Activated T-helper 1 cell treated with anti-CD3 and anti-CD28 coated beads, Interleukin-12 subunit alpha, Interleukin-12 subunit beta, Interleukin-2, Interleukin-4 antibody, amounts not matched to agents 30 ng/mL and 10 ng/mL and 1 ng/mL, durations not matched to agents 14 hours and 24 hours and 36 hours (primary cell): ENCODE results near the gene CHPF2. TPM values are rescaled to one million over a fixed set of nuclear protein-coding genes. Genes with fewer than 3 reads are reported as not detected.

Source experiments
- DNase-seq: peaks from one replicate; pipeline ENCODE4 v3.0.0; 2021; ENCODE audit warnings: low spot score
- H3K27ac Mint-ChIP-seq: one replicate; pipeline ENCODE4 v1.8.0; 2021; ENCODE audit warnings: mild to moderate bottlenecking, mixed read lengths
- H3K27me3 Mint-ChIP-seq: one replicate; pipeline ENCODE4 v1.8.0; 2022; ENCODE audit warnings: mild to moderate bottlenecking, moderate library complexity, mixed read lengths; ENCODE audit not compliant: insufficient read depth
- H3K36me3 Mint-ChIP-seq: one replicate; pipeline ENCODE4 v1.8.0; 2021; ENCODE audit warnings: low read depth, mixed read lengths
- H3K4me1 Mint-ChIP-seq: one replicate; pipeline ENCODE4 v1.8.0; 2021; ENCODE audit warnings: low read depth, mixed read lengths
- H3K4me3 Mint-ChIP-seq: one replicate; pipeline ENCODE4 v1.8.0; 2021; ENCODE audit warnings: mild to moderate bottlenecking, moderate library complexity, mixed read lengths
- H3K9me3 Mint-ChIP-seq: one replicate; pipeline ENCODE4 v1.8.0; 2021; ENCODE audit warnings: mixed read lengths
- intact Hi-C: fragments of 100-400 bp; cut with micrococcal nuclease; formaldehyde crosslinking; loops from one replicate; pipeline ENCODE4 v1.15.1; 2024
- total RNA-seq: library from RNA; stranded (reverse); gene quantifications from 2 replicates; pipeline ENCODE4 v1.2.3, GENCODE V29; 2022

The CHPF2 gene
- total RNA-seq, 1 donor from 2014 or later = 48.5 TPM

DNA sequence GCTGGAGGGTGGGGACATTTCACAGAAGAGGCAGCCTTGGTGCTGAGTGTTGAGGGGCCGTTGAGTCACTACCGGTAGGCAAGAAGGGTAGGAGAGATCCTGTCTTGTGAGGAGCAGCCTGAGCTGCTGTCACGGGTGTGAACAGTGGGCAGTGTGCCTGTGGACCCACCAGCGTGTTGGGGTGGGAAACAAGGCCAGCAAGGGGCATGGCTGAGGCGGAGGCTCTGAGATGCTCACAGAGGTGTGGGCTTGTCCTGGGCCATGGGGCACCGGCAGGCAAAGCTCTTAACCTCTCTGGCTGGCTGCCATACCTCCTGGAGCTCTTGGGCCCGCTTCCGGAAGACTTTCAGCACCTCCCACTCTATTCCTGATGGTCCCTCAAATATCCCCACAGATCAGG, 49.8 kb downstream of the CHPF2 start:
- Mint-ChIP-seq H3K27ac (no peak overlapping the region), H3K4me3 (no peak overlapping the region), H3K9me3 (no peaks in the 10 kb centered on the region), H3K36me3 (no peaks in the 10 kb centered on the region), H3K4me1 (peaks cover 6% of the 10 kb centered on the region), H3K27me3 (peaks cover 26% of the 10 kb centered on the region)
- DNase-seq = no peak
- intact Hi-C loops = no loop called here

DNA sequence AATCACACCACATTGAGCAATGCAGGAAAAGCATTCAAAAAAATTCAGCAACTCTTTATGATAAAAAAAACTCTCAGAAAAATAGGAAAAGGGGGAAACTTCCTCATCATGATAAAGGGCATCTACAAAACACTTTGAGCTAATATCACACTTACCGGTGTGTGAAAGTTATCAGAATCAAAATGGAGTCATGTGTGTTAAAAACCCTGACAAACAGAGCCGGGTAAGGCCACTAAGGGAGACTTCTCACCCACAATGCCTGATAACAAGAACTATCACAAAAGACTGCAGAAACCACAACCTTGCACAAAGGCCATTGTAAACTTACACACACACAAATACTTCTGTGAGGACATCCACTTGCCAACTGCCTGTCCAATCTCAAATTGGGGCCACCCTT, 51.0 kb downstream of the CHPF2 start:
- no peak overlapping the region for H3K4me3 Mint-ChIP-seq
- intact Hi-C loops = no loop called here
- peaks cover 22% of the 10 kb centered on the region for H3K27me3 Mint-ChIP-seq
- H3K9me3 Mint-ChIP-seq = no peaks in the 10 kb centered on the region
- H3K36me3 Mint-ChIP-seq = no peaks in the 10 kb centered on the region
- H3K4me1 Mint-ChIP-seq = no peaks in the 10 kb centered on the region
- DNase-seq = no peak
- H3K27ac Mint-ChIP-seq = no peak overlapping the region

DNA sequence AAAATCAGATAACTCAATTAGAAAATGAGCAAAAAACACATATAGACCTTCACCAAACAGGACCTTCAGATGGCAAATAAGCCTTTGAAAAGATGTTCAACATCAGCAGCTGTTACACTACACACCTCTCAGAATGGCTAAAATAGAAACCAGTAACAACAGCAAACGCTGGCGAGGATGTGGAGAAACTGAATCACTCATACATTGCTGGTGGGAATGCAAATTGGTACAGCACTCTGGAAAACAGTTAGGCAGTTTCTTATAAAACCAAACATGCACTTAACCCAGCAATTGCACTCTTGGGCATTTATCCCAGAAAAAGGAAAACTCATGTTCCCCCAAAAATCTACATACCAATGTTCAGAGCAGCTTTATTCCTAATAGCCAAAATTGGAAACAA, 53.9 kb downstream of the CHPF2 start:
- Mint-ChIP-seq H3K4me3 (no peak overlapping the region), H3K36me3 (no peaks in the 10 kb centered on the region)
- DNase-seq = no peak

More for the DNA sequence above, 53.9 kb downstream of the CHPF2 start:
- peaks cover 21% of the 10 kb centered on the region for H3K27me3 Mint-ChIP-seq
- no peak overlapping the region for H3K27ac Mint-ChIP-seq
- H3K9me3 Mint-ChIP-seq = no peaks in the 10 kb centered on the region
- intact Hi-C loops = loop anchor here (1.0 kb wide), 1 partner anchor 9 kb away; no protein-coding TSS in a partner anchor
- H3K4me1 Mint-ChIP-seq = no peaks in the 10 kb centered on the region

Other genes with a start within 250 kb of the CHPF2 start
- 12.2 and 12.8 TPM in 2 replicates for gene NOS3, start 241.5 kb upstream of the CHPF2 start, total RNA-seq
- 4.7 and 6.3 TPM in 2 replicates for gene ATG9B, start 208.0 kb upstream of the CHPF2 start, total RNA-seq
- 56.9 and 57.9 TPM in 2 replicates for gene ABCB8, start 204.0 kb upstream of the CHPF2 start, total RNA-seq
- gene ASIC3, start 184.0 kb upstream of the CHPF2 start, total RNA-seq = 1.9 and 4.1 TPM in 2 replicates
- gene CDK5, start 174.6 kb upstream of the CHPF2 start, total RNA-seq = 24.9 and 28.1 TPM in 2 replicates
- 127 and 128 TPM in 2 replicates for gene SLC4A2, start 172.9 kb upstream of the CHPF2 start, total RNA-seq
- 92.6 and 96.3 TPM in 2 replicates for gene FASTK, start 151.7 kb upstream of the CHPF2 start, total RNA-seq
- 55.3 and 63.4 TPM in 2 replicates for gene TMUB1, start 149.0 kb upstream of the CHPF2 start, total RNA-seq
- gene AGAP3, start 146.0 kb upstream of the CHPF2 start, total RNA-seq = 52.9 and 58.0 TPM in 2 replicates
- gene GBX1, start 64.8 kb upstream of the CHPF2 start, total RNA-seq = not detected in 2 replicates
- gene ASB10, start 45.2 kb upstream of the CHPF2 start, total RNA-seq = not detected in 2 replicates
- not detected in 2 replicates for gene H2BK1, start 22.0 kb upstream of the CHPF2 start, total RNA-seq
- 81.7 and 85.4 TPM in 2 replicates for gene ABCF2, start 5.3 kb upstream of the CHPF2 start, total RNA-seq
- gene SMARCD3, start 16.2 kb downstream of the CHPF2 start, total RNA-seq = 2.4 and 3.1 TPM in 2 replicates
- 40.3 and 41.2 TPM in 2 replicates for gene NUB1, start 109.3 kb downstream of the CHPF2 start, total RNA-seq
- not detected in 2 replicates for gene WDR86, start 177.6 kb downstream of the CHPF2 start, total RNA-seq
- gene CRYGN, start 207.7 kb downstream of the CHPF2 start, total RNA-seq = 0.22 TPM in 1 of 2 replicates, not detected in the other